NCI-H774 (cell line): ENCODE data around the gene HMG20B.
"Not testable (repeated sequence)": the region's sequence is repeated elsewhere in the genome, so short reads cannot be mapped to it uniquely, and the experiment has no call there.

Experiments
- DNase-seq: peaks from one replicate; lab custom pipeline; 2025; lab: John Stamatoyannopoulos, UW

HMG20B gene

GRCh38 chr19:3572855-3573161 lies at the start of gene HMG20B:
HMG20B (plus strand) TSS chr19:3572944; CDS start chr19:3573310, 366 bp downstream.
- no peak for DNase-seq

DNA sequence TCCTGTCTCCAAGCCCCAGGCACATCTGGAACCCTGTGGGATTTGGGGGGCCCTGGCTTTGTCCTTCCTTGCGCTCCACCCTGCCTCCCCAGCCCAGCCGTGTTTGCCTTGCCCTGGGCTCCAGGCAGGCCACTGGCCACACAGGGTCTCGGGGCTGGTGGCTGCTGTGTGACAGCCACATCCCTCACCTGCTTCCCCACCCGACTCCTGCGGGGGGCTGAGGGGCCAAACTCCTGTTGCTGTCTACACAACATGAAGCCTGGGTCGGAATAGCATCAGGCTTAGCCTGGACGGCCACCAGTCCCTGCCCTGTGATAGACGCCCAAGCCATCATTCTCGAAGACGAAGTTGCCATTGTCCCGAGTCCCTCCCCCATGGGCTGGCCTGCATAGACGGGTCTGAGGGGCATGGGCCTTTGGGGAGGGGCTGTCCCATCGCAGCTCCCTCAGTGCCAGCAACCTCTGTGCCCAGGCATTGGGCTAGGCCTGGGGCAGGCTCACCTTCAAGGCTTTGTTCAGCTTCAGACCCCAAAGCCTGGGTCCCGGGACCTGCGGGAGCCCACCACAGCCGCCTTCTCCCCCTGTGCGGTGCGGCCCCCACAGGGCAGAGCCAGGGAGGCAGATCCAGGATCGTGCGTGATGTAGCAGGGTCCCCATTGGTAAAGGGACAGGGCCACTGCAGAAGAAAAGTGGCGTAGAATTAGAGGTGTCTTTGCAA lies 49.2 kb upstream of the HMG20B start:
- no peak for DNase-seq

- DNase-seq, result no peak
These were observed 48.5 kb upstream of the HMG20B start for GRCh38 chr19:3524078-3524842.

DNA sequence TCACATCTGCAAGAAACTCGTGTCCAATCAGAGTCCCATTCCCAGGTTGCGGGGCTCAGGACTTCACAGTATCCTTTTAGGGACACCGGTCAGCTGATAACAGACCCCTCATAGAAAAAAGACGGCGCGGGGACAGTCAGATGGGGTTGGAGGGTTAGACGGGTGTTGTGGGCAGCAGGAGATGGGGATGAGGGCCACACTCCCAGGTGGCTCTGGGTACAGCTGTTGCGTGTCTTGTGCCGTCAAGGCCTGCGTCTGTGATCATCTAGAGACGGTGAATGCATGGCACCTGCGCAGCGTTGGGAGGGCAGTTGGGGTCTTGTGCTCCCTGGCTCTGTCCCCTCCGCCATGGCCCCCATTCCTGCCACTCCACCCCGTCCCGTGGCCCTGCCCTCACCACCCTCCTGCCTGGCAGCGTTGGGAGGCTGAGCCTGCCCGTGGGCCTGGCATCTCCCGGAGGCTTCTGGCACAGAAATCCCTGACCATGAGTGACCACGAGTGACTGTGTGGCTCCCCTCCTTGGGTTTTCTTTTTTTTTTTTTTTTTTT lies 47.8 kb upstream of the HMG20B start:
- DNase-seq, result no peak

DNA sequence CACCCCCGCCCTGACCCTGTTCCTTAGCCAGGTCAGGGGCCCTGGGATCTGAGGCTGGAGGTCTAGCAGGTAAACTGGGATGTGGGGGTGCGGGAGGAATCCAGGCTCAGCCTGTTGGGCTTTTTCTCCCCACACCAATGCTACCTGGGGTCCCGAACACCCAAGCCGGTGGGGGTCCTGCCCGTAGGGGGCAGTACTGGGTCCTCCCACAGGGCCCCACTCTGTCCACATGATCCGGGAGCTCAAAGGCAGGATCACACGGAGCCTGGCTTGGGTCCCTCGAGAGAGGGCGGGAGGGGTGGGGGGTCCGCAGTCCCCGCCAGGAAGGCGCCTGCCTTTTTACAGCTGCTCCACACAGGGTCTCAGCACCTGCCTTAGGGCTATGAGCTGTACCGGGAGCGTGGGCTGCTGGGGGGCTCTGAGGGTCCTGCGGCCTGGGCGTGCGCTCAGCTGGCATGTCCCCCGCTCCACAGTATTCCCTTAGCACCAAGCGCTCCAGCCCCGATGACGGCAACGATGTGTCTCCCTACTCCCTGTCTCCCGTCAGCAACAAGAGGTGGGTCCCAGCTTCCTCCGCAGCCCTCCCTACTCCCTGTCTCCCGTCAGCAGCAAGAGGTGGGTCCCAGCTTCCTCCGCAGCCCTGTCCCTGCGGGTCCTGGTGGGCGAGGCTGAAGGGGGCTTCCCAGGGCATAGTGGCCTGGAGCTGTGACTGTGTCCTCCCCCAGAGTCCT lies 46.1 kb upstream of the HMG20B start:
- DNase-seq, result no peak

DNA sequence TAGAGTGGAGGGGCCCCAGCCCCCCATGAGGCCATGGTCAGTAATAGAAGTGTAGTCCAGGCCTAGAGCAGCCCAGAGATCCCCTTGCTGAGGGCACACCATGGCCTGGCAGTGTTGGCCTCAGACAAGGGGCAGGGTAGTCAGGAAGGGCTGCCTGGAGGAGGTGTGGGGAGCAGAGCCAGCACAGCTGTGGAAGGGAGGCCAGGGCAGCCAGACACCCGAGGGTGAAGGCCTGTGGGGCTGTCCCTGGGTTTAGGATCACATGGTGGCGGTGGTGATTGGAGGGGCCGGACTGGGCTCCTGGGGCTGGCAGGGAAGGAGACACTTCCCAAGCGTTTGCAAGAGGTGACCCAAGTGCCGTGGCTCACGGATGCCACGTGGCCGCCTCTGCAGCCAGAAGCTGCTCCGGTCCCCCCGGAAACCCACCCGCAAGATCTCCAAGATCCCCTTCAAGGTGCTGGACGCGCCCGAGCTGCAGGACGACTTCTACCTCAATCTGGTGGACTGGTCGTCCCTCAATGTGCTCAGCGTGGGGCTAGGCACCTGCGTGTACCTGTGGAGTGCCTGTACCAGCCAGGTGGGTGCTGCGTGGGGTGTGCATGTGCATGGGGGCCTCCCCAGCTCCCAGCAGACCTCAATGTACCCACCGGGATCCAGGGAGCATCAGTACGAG lies 45.4 kb upstream of the HMG20B start:
- no peak for DNase-seq

GRCh38 chr19:3528080-3528479 lies 44.7 kb upstream of the HMG20B start:
- no peak for DNase-seq

DNA sequence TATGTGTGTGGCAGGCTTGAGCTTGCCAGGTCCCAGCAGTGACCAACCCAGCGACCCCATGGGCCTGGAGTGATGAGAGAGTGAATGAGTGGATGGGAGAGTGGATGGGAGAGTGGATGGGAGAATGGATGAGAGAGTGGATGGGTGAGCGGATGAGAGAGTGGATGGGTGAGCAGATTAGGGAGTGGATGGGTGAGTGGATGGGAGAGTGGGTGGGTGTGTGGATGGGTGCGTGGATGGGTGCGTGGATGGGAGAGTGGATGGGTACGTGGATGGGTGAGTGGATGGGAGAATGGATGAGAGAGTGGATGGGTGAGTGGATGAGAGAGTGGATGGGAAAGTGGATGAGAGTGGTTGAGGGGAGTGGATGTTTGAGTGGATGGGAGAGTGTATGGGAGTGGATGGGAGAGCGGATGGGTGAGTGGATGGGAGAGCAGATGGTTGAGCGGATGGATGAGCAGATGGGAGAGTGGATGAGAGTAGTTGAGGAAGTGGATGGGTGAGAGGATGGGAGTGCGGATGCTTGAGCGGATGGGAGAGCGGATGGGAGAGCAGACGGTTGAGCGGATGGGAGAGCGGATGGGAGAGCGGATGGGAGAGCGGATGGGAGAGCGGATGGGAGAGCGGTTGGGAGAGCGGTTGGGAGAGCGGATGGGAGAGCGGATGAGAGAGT lies 44.1 kb upstream of the HMG20B start:
- DNase-seq, result no peak

DNA sequence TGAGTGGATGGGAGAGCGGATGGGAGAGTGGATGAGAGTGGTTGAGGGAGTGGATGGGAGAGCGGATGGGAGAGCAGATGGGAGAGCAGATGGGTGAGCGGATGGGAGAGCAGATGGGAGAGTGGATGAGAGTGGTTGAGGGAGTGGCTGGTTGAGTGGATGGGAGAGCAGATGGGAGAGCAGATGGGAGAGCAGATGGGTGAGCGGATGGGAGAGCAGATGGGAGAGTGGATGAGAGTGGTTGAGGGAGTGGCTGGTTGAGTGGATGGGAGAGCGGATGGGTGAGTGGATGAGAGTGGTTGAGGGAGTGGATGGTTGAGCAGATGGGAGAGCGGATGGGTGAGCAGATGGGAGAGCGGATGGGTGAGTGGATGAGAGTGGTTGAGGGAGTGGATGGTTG lies 43.4 kb upstream of the HMG20B start:
- not testable (repeated sequence) for DNase-seq

GRCh38 chr19:3530389-3530788 lies 42.4 kb upstream of the HMG20B start:
- no peak for DNase-seq

- DNase-seq, result no peak
These were observed 41.0 kb upstream of the HMG20B start for GRCh38 chr19:3531716-3532115.

DNA sequence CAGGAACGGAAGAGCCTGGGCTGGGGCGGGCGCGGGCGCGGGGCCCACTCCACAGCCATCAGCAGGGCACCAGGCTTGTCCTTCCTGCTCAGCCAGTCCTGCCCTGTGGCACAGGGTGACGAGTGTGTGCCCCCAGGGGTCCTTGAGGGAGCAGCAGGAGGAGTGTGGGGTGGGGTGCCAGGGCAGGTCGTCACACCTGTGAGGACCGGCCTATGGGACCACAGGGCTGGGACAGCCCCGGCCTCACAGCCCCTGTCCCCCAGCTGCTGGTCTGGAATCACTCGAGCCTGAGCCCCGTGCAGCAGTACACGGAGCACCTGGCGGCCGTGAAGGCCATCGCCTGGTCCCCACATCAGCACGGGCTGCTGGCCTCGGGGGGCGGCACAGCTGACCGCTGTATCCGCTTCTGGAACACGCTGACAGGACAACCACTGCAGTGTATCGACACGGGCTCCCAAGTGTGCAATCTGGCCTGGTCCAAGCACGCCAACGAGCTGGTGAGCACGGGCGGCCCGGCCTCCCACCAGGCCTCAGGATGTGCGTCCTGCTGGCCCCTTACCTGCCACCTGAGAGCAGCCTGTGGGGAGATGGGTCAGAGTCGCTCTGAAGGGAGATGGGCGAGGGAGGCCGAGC lies 40.5 kb upstream of the HMG20B start:
- no peak for DNase-seq

GRCh38 chr19:3533033-3533432 lies 39.7 kb upstream of the HMG20B start:
- DNase-seq, result no peak

GRCh38 chr19:3533563-3534216 lies 39.1 kb upstream of the HMG20B start:
- no peak for DNase-seq

DNA sequence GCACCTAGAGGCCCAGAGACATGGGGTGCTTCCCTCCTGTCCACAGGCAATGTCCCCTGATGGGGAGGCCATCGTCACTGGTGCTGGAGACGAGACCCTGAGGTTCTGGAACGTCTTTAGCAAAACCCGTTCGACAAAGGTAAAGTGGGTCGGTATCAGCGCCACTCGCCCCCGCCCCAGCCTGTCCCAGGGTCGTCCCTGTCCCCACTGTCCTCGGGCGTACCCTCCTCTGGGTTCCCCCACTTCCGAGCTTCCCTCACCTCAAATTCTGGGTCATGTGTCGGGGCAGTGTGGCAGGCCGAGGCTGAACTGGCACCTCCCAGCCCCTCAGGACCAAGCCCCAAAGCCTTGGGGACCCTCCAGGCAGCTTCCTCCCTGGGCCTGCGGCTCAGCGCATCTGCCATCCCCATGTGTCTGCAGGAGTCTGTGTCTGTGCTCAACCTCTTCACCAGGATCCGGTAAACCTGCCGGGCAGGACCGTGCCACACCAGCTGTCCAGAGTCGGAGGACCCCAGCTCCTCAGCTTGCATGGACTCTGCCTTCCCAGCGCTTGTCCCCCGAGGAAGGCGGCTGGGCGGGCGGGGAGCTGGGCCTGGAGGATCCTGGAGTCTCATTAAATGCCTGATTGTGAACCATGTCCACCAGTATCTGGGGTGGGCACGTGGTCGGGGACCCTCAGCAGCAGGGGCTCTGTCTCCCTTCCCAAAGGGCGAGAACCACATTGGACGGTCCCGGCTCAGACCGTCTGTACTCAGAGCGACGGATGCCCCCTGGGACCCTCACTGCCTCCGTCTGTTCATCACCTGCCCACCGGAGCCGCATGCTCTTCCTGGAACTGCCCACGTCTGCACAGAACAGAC lies 38.1 kb upstream of the HMG20B start:
- no peak for DNase-seq

- no peak for DNase-seq
These were observed 37.6 kb upstream of the HMG20B start for GRCh38 chr19:3535235-3535535.

- DNase-seq, result no peak
These were observed 37.2 kb upstream of the HMG20B start for GRCh38 chr19:3535563-3535965.

GRCh38 chr19:3535981-3536380 lies 36.8 kb upstream of the HMG20B start:
- no peak for DNase-seq

GRCh38 chr19:3536429-3537100 lies 36.2 kb upstream of the HMG20B start:
- no peak for DNase-seq
